ENCODE measurements around the gene ADGRG6.
"Not testable (repeated sequence)": the region's sequence is repeated elsewhere in the genome, so short reads cannot be mapped to it uniquely, and the experiment has no call there.

The ADGRG6 gene

GRCh38 chr6:142323377-142323776 is 21.6 kb downstream of the ADGRG6 start:
- no peak for DNase-seq

- no peak for DNase-seq
These were observed 22.3 kb downstream of the ADGRG6 start for GRCh38 chr6:142324111-142324510.

- no peak for DNase-seq
These were observed 23.3 kb downstream of the ADGRG6 start for GRCh38 chr6:142325111-142325510.

GRCh38 chr6:142326540-142326939 is 24.7 kb downstream of the ADGRG6 start:
- DNase-seq: no peak

GRCh38 chr6:142328070-142328469 is 26.3 kb downstream of the ADGRG6 start:
- DNase-seq: no peak

GRCh38 chr6:142329486-142330113 is 27.8 kb downstream of the ADGRG6 start:
- DNase-seq: no peak

GRCh38 chr6:142331075-142331551 is 29.3 kb downstream of the ADGRG6 start:
- no peak for DNase-seq

- DNase-seq: no peak
These were observed 29.8 kb downstream of the ADGRG6 start for GRCh38 chr6:142331601-142332000.

- no peak for DNase-seq
These were observed 30.7 kb downstream of the ADGRG6 start for GRCh38 chr6:142332393-142333098.

GRCh38 chr6:142333431-142333830 is 31.6 kb downstream of the ADGRG6 start:
- no peak for DNase-seq

- no peak for DNase-seq
These were observed 32.5 kb downstream of the ADGRG6 start for GRCh38 chr6:142334294-142334693.

GRCh38 chr6:142335415-142335814 is 33.6 kb downstream of the ADGRG6 start:
- DNase-seq: no peak

GRCh38 chr6:142336183-142336582 is 34.4 kb downstream of the ADGRG6 start:
- DNase-seq: no peak

GRCh38 chr6:142336787-142337186 is 35.0 kb downstream of the ADGRG6 start:
- DNase-seq: no peak

- DNase-seq: no peak
These were observed 37.3 kb downstream of the ADGRG6 start for GRCh38 chr6:142339113-142339512.

GRCh38 chr6:142339968-142340658 is 38.3 kb downstream of the ADGRG6 start:
- DNase-seq: no peak

GRCh38 chr6:142341855-142342330 is 40.1 kb downstream of the ADGRG6 start:
- DNase-seq: no peak

GRCh38 chr6:142342986-142343385 is 41.2 kb downstream of the ADGRG6 start:
- no peak for DNase-seq

- DNase-seq: no peak
These were observed 42.1 kb downstream of the ADGRG6 start for GRCh38 chr6:142343938-142344337.

GRCh38 chr6:142345261-142345660 is 43.5 kb downstream of the ADGRG6 start:
- no peak for DNase-seq

- DNase-seq: not testable (repeated sequence)
These were observed 44.4 kb downstream of the ADGRG6 start for GRCh38 chr6:142346166-142346565.

GRCh38 chr6:142349215-142349823 is 47.5 kb downstream of the ADGRG6 start:
- no peak for DNase-seq

GRCh38 chr6:142350309-142350708 is 48.5 kb downstream of the ADGRG6 start:
- no peak for DNase-seq

Measured in NCI-H446 treated with DMSO at 0.1 percent for 48 hours (cell line).